GM19438 (cell line): ENCODE results near the gene LMBR1.
"Not testable (repeated sequence)": the region's sequence is repeated elsewhere in the genome, so short reads cannot be mapped to it uniquely, and the experiment has no call there.

Source experiments
- ATAC-seq: cut with Tn5 transposase; IDR thresholded peaks from one replicate; pipeline ENCODE4 v1.9.1; 2021; ENCODE audit warnings: low read depth; ENCODE audit not compliant: unreplicated experiment

Gene LMBR1

DNA sequence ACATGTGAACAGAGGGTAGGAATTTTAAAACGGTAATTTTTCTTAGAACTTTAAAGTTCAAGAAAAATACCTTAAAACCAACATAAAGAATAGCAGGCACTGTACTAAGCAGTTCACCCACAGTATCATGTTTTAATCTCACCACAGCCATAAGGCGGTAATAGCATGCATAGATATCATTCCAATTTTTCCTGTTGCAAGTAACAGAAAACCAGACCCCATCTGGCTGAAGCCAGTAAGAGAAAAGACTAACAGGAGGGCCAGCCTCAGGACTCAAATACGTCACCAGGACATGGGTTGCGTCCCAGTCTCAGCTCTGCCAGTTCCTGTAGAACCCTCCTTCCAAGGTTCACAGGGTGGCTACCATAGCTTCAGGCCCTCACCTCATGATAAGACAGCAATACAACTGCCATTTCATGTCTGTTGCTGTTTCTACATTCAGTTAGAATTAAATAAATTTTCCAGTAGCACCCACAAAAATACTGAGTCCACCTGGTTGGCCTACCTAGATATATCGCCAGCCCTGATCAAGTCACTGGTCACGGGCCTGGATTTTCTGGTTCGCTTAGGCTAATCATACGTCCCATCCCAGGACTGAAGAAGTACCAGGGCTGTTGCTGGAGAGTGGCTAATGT is 254.4 kb downstream of the LMBR1 start:
- no peak for ATAC-seq

DNA sequence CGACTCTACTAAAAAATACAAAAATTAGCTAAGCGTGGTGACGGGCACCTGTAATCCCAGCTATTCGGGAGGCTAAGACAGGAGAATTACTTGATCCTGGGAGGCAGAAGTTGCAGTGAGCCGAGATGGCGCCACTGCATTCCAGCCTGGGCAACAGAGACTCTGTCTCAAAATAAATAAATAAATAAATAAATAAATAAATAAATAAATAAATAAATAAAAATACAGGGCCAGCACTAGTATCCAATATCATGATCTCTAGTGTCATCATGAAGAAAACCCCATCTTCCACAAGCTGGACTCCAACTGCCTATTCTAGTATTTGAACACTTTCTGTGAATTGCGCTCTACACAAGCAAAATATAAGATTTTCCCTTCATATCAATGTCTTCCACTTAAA is 255.9 kb downstream of the LMBR1 start:
- ATAC-seq, result not testable (repeated sequence)

DNA sequence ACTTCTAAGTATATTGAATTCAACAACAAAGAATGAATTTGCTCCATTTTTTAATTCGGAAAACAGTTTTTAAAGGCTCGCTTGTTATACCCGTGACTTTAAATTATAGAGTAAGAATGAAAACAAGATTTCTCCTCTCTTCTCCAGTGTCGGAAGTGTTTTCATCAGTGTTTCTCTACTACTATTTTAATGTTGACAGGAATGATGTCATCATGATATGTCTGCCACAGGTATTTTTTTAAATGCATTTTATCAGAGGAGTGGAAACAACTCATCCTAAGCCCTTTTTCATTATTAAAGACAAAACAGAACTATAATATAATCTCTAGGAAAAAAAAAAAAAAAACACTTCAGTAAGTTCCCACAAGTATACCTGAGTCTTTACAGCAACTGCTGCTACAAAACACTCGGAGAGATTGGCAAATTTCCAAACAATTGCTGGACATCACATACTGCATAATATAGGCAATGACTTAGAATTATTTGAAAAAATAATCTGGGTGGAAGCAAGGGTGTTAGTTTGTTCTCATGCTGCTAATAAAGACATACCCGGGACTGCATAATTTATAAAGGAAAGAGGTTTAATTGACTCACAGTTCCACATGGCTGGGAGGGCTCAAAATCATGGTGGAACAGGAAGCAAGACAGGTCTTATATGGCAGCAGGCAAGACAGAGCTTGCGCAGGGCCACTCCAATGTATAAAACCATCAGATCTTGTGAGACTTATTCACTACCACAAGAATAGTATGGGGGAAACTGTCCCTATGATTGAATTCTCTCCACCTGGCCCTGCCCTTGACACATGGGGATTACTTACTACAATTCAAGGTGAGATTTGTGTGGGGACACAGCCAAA is 257.2 kb downstream of the LMBR1 start:
- ATAC-seq, result no peak

DNA sequence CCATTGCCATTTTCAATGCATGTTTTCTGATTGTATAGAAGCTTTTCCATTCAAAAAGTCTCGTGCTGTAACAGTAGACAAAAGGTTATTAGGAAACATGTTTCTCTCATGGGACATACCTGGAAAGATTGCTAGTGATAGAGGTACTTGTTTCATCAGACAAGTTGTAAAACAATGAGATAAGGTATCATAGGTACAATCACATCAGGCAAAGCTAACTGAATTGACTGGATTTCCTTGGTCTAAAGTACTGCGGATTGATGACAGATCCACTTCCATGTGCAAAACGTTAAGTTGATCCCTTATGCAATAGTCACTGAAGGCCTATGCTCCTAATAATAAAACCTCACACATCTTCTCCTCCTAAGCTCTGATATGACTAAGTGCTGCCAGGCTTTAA is 258.9 kb downstream of the LMBR1 start:
- no peak for ATAC-seq

DNA sequence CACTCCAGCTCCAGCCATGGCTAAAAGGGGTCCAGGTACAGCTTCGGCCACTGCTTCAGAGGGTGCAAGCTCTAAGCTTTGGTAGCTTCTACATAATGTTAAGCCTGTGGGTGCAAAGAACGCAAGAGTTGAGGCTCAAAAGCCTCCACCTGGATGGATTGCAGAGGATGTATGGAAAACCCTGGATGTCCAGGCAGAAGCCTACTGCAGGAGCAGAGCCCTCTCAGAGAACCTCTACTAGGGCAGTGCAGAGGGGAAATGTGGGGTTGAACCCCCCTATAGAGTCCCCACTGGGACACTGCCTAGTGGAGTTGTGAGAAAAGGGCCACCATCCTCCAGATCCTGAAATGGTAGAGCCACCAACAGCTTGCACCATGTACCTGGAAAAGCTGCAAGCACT is 263.1 kb downstream of the LMBR1 start:
- ATAC-seq, result no peak

DNA sequence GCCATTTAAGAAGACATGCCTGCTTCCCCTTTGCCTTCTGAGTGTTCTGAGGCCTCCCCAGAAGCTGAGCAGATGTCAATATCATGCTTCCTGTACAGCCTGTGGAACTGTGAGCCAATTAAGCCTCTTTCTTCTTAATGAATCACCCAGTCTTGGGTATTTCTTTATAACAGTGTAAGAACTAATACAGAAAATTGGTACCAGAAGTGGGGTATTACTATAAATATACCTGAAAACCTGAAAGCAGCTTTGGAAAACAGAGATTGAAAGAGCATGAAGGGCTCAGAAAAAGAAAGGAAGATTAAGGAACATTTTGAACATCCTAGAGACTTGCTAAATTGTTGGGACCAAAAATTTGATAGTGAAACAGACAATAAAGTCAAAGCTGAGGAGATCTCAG is 264.4 kb downstream of the LMBR1 start:
- ATAC-seq, result no peak
